Midbrain (tissue), 1 donor: ENCODE results near the gene QRFPR.
"Not testable (repeated sequence)": the region's sequence is repeated elsewhere in the genome, so short reads cannot be mapped to it uniquely, and the experiment has no call there.

Source experiments
- DNase-seq: peaks from one replicate; lab custom pipeline; 2025; lab: John Stamatoyannopoulos, UW

Gene QRFPR

GRCh38 chr4:121380776-121381462, at the start of gene QRFPR:
QRFPR (minus strand) TSS chr4:121381018; CDS start chr4:121380647, 371 bp downstream.
- no peak for DNase-seq

GRCh38 chr4:121428721-121429120, 47.9 kb upstream of the QRFPR start:
- DNase-seq, result no peak

- no peak for DNase-seq
These were observed 40.8 kb upstream of the QRFPR start for GRCh38 chr4:121421594-121421993.

GRCh38 chr4:121411151-121411744, 30.4 kb upstream of the QRFPR start:
- DNase-seq, result no peak

GRCh38 chr4:121408567-121408966, 27.7 kb upstream of the QRFPR start:
- DNase-seq, result not testable (repeated sequence)

- DNase-seq, result no peak
These were observed 19.8 kb upstream of the QRFPR start for GRCh38 chr4:121400632-121401031.

GRCh38 chr4:121397941-121398601, 17.3 kb upstream of the QRFPR start:
- no peak for DNase-seq

GRCh38 chr4:121397434-121397833, 16.6 kb upstream of the QRFPR start:
- no peak for DNase-seq

- no peak for DNase-seq
These were observed 11.7 kb upstream of the QRFPR start for GRCh38 chr4:121392426-121393086.

GRCh38 chr4:121390335-121390734, 9.5 kb upstream of the QRFPR start:
- no peak for DNase-seq

- DNase-seq, result no peak
These were observed 1.5 kb downstream of the QRFPR start for GRCh38 chr4:121379276-121379675.

GRCh38 chr4:121377076-121377475, 3.7 kb downstream of the QRFPR start:
- no peak for DNase-seq

- DNase-seq, result no peak
These were observed 4.3 kb downstream of the QRFPR start for GRCh38 chr4:121376556-121376955.

GRCh38 chr4:121376097-121376496, 4.7 kb downstream of the QRFPR start:
- DNase-seq, result no peak

GRCh38 chr4:121375262-121375661, 5.6 kb downstream of the QRFPR start:
- DNase-seq, result no peak

- no peak for DNase-seq
These were observed 7.0 kb downstream of the QRFPR start for GRCh38 chr4:121373841-121374240.

GRCh38 chr4:121370729-121371325, 10.0 kb downstream of the QRFPR start:
- DNase-seq, result peak; percentile 57

GRCh38 chr4:121360495-121360894, 20.3 kb downstream of the QRFPR start:
- no peak for DNase-seq

GRCh38 chr4:121358473-121358872, 22.3 kb downstream of the QRFPR start:
- DNase-seq, result no peak

- DNase-seq, result no peak
These were observed 27.6 kb downstream of the QRFPR start for GRCh38 chr4:121353213-121353612.

- DNase-seq, result no peak
These were observed 36.7 kb downstream of the QRFPR start for GRCh38 chr4:121344098-121344497.

- DNase-seq, result no peak
These were observed 40.6 kb downstream of the QRFPR start for GRCh38 chr4:121340247-121340646.
